ENCODE data around the gene PIP5K1C. TPM values are rescaled to one million over a fixed set of nuclear protein-coding genes. Genes with fewer than 3 reads are reported as not detected.

Gene PIP5K1C
- total RNA-seq, 1 donor from 2014 or later = 26.5 TPM

- DNase-seq (ENCODE audit: low read depth) = no peak
- no peaks in the 10 kb centered on the region for H3K27me3 ChIP-seq (ENCODE audit: control insufficient read depth, insufficient read depth, low read length)
- TF ChIP-seq CTCF (IDR thresholded peaks at IDR 0.05; ENCODE audit: insufficient read depth, low read length, poor library complexity, severe bottlenecking) = no peak
- no peak overlapping the region for H3K4me3 ChIP-seq (ENCODE audit: low read depth, low read length)
- H3K36me3 ChIP-seq (ENCODE audit: control insufficient read depth, insufficient read depth, low read length) = no peaks in the 10 kb centered on the region
Observed at GRCh38 chr19:3695124-3695733, 5.0 kb downstream of the PIP5K1C start.

GRCh38 chr19:3694361-3695123 lies 5.7 kb downstream of the PIP5K1C start:
- H3K36me3 ChIP-seq (ENCODE audit: control insufficient read depth, insufficient read depth, low read length) = no peaks in the 10 kb centered on the region
- no peak for TF ChIP-seq CTCF (IDR thresholded peaks at IDR 0.05; ENCODE audit: insufficient read depth, low read length, poor library complexity, severe bottlenecking)
- H3K27me3 ChIP-seq (ENCODE audit: control insufficient read depth, insufficient read depth, low read length) = no peaks in the 10 kb centered on the region
- DNase-seq (ENCODE audit: low read depth) = no peak
- H3K4me3 ChIP-seq (ENCODE audit: low read depth, low read length) = no peak overlapping the region

GRCh38 chr19:3693025-3693925 lies 7.0 kb downstream of the PIP5K1C start:
- DNase-seq (ENCODE audit: low read depth) = no peak
- no peaks in the 10 kb centered on the region for H3K36me3 ChIP-seq (ENCODE audit: control insufficient read depth, insufficient read depth, low read length)
- TF ChIP-seq CTCF (IDR thresholded peaks at IDR 0.05; ENCODE audit: insufficient read depth, low read length, poor library complexity, severe bottlenecking) = no peak
- no peaks in the 10 kb centered on the region for H3K27me3 ChIP-seq (ENCODE audit: control insufficient read depth, insufficient read depth, low read length)
- no peak overlapping the region for H3K4me3 ChIP-seq (ENCODE audit: low read depth, low read length)

GRCh38 chr19:3692141-3693024 lies 7.9 kb downstream of the PIP5K1C start:
- DNase-seq (ENCODE audit: low read depth) = no peak
- no peaks in the 10 kb centered on the region for H3K27me3 ChIP-seq (ENCODE audit: control insufficient read depth, insufficient read depth, low read length)
- H3K4me3 ChIP-seq (ENCODE audit: low read depth, low read length) = no peak overlapping the region
- TF ChIP-seq CTCF (IDR thresholded peaks at IDR 0.05; ENCODE audit: insufficient read depth, low read length, poor library complexity, severe bottlenecking) = peak; percentile 68
- no peaks in the 10 kb centered on the region for H3K36me3 ChIP-seq (ENCODE audit: control insufficient read depth, insufficient read depth, low read length)

- H3K4me3 ChIP-seq (ENCODE audit: low read depth, low read length) = no peak overlapping the region
- no peaks in the 10 kb centered on the region for H3K36me3 ChIP-seq (ENCODE audit: control insufficient read depth, insufficient read depth, low read length)
- no peaks in the 10 kb centered on the region for H3K27me3 ChIP-seq (ENCODE audit: control insufficient read depth, insufficient read depth, low read length)
- TF ChIP-seq CTCF (IDR thresholded peaks at IDR 0.05; ENCODE audit: insufficient read depth, low read length, poor library complexity, severe bottlenecking) = no peak
- DNase-seq (ENCODE audit: low read depth) = no peak
Observed at GRCh38 chr19:3691726-3692125, 8.5 kb downstream of the PIP5K1C start.

Measured in kidney epithelial cell (primary cell).